Tibial nerve (tissue), 4 donors: Measurements from ENCODE around the gene VEGFA. TPM values are rescaled to one million over a fixed set of nuclear protein-coding genes. Genes with fewer than 3 reads are reported as not detected.
A peak's percentile ranks its signal among the peaks of the same experiment; 100 is the strongest.

Source experiments
- DNase-seq, 2 donors: peaks; one replicate each; pipeline ENCODE4 v3.0.0-alpha.2; 2019; ENCODE audit warnings: low spot score in 2 of 2
- H3K27ac ChIP-seq, 4 donors: fragments of 200-600 bp; sonication (generic) in 3 of 4; one replicate each; pipeline ENCODE4 v1.5.1; 2017 to 2019; ENCODE audit warnings: mild to moderate bottlenecking in 1 of 4
- H3K27me3 ChIP-seq, 2 donors: fragments of 200-600 bp; sonication (generic) in 1 of 2; one replicate each; pipeline versions ENCODE4 v1.5.1 to v1.6.0; 2017 to 2019
- H3K36me3 ChIP-seq, 3 donors: fragments of 200-600 bp; sonication (generic); one replicate each; pipeline ENCODE4 v1.5.1; 2018 to 2019
- H3K4me1 ChIP-seq, 4 donors: fragments of 200-600 bp; sonication (generic) in 3 of 4; one replicate each; pipeline ENCODE4 v1.5.1; 2017 to 2019
- H3K4me3 ChIP-seq, 4 donors: fragments of 200-600 bp; sonication (generic) in 3 of 4; one replicate each; pipeline ENCODE4 v1.5.1; 2017 to 2019; ENCODE audit warnings: mild to moderate bottlenecking in 1 of 4, moderate library complexity in 1 of 4
- H3K9me3 ChIP-seq, 4 donors: fragments of 200-600 bp; sonication (generic) in 3 of 4; one replicate each; pipeline ENCODE4 v1.5.1; 2017 to 2019
- CTCF ChIP-seq, 5 experiments: fragments of 200-600 bp in 3 of 5; fragments of 450-650 bp in 2 of 5; sonication (generic) in 3 of 5; IDR thresholded peaks; one replicate each; pipeline ENCODE4 v1.5.1; 2016 to 2019; ENCODE audit warnings: antibody characterized with exemption in 5 of 5, mild to moderate bottlenecking in 3 of 5, moderate library complexity in 2 of 5
- EP300 ChIP-seq, 2 donors: sonication (generic); formaldehyde crosslinking; IDR thresholded peaks; one replicate each; pipeline ENCODE4 v1.6.1; 2017; ENCODE audit warnings: antibody characterized with exemption in 2 of 2, mild to moderate bottlenecking in 1 of 2
- POLR2A ChIP-seq, 2 donors: fragments of 450-650 bp; IDR thresholded peaks; one replicate each; pipeline ENCODE4 v1.6.1; 2017; ENCODE audit warnings: antibody characterized with exemption in 2 of 2, mild to moderate bottlenecking in 2 of 2, moderate library complexity in 2 of 2
- WGBS, 2 donors: methylation state at CpG; one replicate each; pipeline ENCODE4 v1.1.5; 2018; 5-methylcytosine and 5-hydroxymethylcytosine counted together
- total RNA-seq, 4 donors: library from RNA; depleted of rRNA; stranded (reverse); fragments of >200 nt; gene quantifications; one replicate each; pipeline ENCODE4 v1.1.0, GENCODE V29; 2016

Gene VEGFA
- total RNA-seq, 4 donors from 2014 or later = 175 to 220 (median 177) TPM

- H3K4me1 ChIP-seq = peaks cover 0 to 11% (median 0%) of the 10 kb centered on the region in 4 donors
- no peaks in the 10 kb centered on the region for H3K36me3 ChIP-seq
- no peak overlapping the region for H3K27ac ChIP-seq
- no peak for DNase-seq
- no peak overlapping the region for H3K4me3 ChIP-seq
- no peaks in the 10 kb centered on the region for H3K9me3 ChIP-seq
- WGBS, 2 donors = 86 to 88% methylated on average over 10 of the region's 10 CpGs
- no peaks in the 10 kb centered on the region for H3K27me3 ChIP-seq
- no peak for TF ChIP-seq POLR2A (IDR thresholded peaks at IDR 0.05)
- TF ChIP-seq EP300 (IDR thresholded peaks at IDR 0.05) = no peak
These were observed 30.9 kb downstream of the VEGFA start for GRCh38 chr6:43800746-43801494.

- H3K4me1 ChIP-seq = peaks cover 0 to 11% (median 0%) of the 10 kb centered on the region in 4 donors
- no peak overlapping the region for H3K4me3 ChIP-seq
- WGBS, 2 donors = 69 to 79% methylated on average over 16 of the region's 16 CpGs
- H3K27ac ChIP-seq = no peak overlapping the region
- H3K36me3 ChIP-seq = no peaks in the 10 kb centered on the region
- DNase-seq = no peak
- no peaks in the 10 kb centered on the region for H3K9me3 ChIP-seq
- peak in 1 of 2 donors; percentile 40 for TF ChIP-seq EP300 (IDR thresholded peaks at IDR 0.05)
- TF ChIP-seq CTCF (IDR thresholded peaks at IDR 0.05) = no peak
- no peaks in the 10 kb centered on the region for H3K27me3 ChIP-seq
These were observed 31.6 kb downstream of the VEGFA start for GRCh38 chr6:43801495-43802181.

GRCh38 chr6:43803055-43803782 lies 33.2 kb downstream of the VEGFA start:
- Histone ChIP-seq H3K4me3 (no peak overlapping the region), H3K27ac (no peak overlapping the region), H3K9me3 (no peaks in the 10 kb centered on the region), H3K27me3 (no peaks in the 10 kb centered on the region), H3K36me3 (no peaks in the 10 kb centered on the region), H3K4me1 (peaks cover 0 to 11% (median 0%) of the 10 kb centered on the region in 4 donors)
- TF ChIP-seq EP300 (IDR thresholded peaks at IDR 0.05) = peak in 1 of 2 donors; percentile 61
- no peak for TF ChIP-seq POLR2A (IDR thresholded peaks at IDR 0.05)
- TF ChIP-seq CTCF (IDR thresholded peaks at IDR 0.05) = no peak
- no peak for DNase-seq
- 72 to 79% methylated on average over 6 of the region's 6 CpGs for WGBS, 2 donors

GRCh38 chr6:43803783-43804549 lies 34.0 kb downstream of the VEGFA start:
- no peak for DNase-seq

More at GRCh38 chr6:43803783-43804549, 34.0 kb downstream of the VEGFA start:
- Histone ChIP-seq H3K36me3 (no peaks in the 10 kb centered on the region), H3K27me3 (no peaks in the 10 kb centered on the region), H3K4me1 (peaks cover 0 to 11% (median 0%) of the 10 kb centered on the region in 4 donors), H3K9me3 (no peaks in the 10 kb centered on the region), H3K4me3 (no peak overlapping the region), H3K27ac (no peak overlapping the region)
- no peak for TF ChIP-seq EP300 (IDR thresholded peaks at IDR 0.05)
- TF ChIP-seq POLR2A (IDR thresholded peaks at IDR 0.05) = no peak
- no peak for TF ChIP-seq CTCF (IDR thresholded peaks at IDR 0.05)
- 71 to 86% methylated on average over 2 of the region's 2 CpGs for WGBS, 2 donors
